WTC11 (cell line): ENCODE results near the gene RBM19. TPM values are rescaled to one million over a fixed set of nuclear protein-coding genes. Genes with fewer than 3 reads are reported as not detected.

Experiments used
- ATAC-seq: fragments of 200-7000 bp; cut with Tn5 transposase; 2 replicates; pipeline ENCODE4 v1.10.0; 2021; ENCODE audit warnings: mild to moderate bottlenecking, moderate library complexity
- CTCF ChIA-PET: fragments of 300-600 bp; sonication (Branson Sonifier 250); formaldehyde crosslinking; loops from one replicate; lab custom pipeline; 2021; ENCODE audit warnings: antibody characterized with exemption; lab: Charles Lee
- POLR2A ChIA-PET: fragments of 350-600 bp; sonication (Branson Sonifier 250); formaldehyde crosslinking; loops from one replicate; lab custom pipeline; 2021; ENCODE audit warnings: antibody characterized with exemption; lab: Charles Lee
- DNase-seq: peaks from one replicate; pipeline ENCODE4 v3.0.0; 2021; ENCODE audit warnings: low spot score
- H3K27ac Mint-ChIP-seq: 2 replicates; pipeline ENCODE4 v1.8.0; 2021; ENCODE audit warnings: mixed read lengths
- H3K27me3 Mint-ChIP-seq: 2 replicates; pipeline ENCODE4 v1.8.0; 2021; ENCODE audit warnings: low read depth, mild to moderate bottlenecking, moderate library complexity, mixed read lengths
- H3K36me3 Mint-ChIP-seq: 2 replicates; pipeline ENCODE4 v1.8.0; 2021; ENCODE audit warnings: mixed read lengths
- H3K4me1 Mint-ChIP-seq: 2 replicates; pipeline ENCODE4 v1.8.0; 2022; ENCODE audit warnings: mixed read lengths
- H3K4me3 Mint-ChIP-seq: 2 replicates; pipeline ENCODE4 v1.8.0; 2021; ENCODE audit warnings: mild to moderate bottlenecking, moderate library complexity, mixed read lengths
- H3K9me3 Mint-ChIP-seq: 2 replicates; pipeline ENCODE4 v1.8.0; 2021; ENCODE audit warnings: mixed read lengths
- CDX4 ChIP-seq: fragments of 250-450 bp; sonication (Bioruptor Pico); IDR thresholded peaks from 2 replicates; pipeline ENCODE4 v1.9.0; 2021; ENCODE audit warnings: moderate library complexity, mild to moderate bottlenecking, inconsistent platforms, borderline replicate concordance
- CTCF ChIP-seq: fragments of 200-600 bp; IDR thresholded peaks from 2 replicates; pipeline ENCODE4 v1.8.0; 2022; ENCODE audit warnings: antibody characterized with exemption
- HMGA2 ChIP-seq: fragments of 250-450 bp; sonication (Bioruptor Pico); IDR thresholded peaks from 2 replicates; pipeline ENCODE4 v1.4.0; 2021; ENCODE audit warnings: mild to moderate bottlenecking, moderate library complexity
- MAX ChIP-seq: sonication (generic); formaldehyde crosslinking; IDR thresholded peaks from 2 replicates; pipeline ENCODE4 v1.8.0; 2022; ENCODE audit warnings: mild to moderate bottlenecking, missing genetic modification reagents
- NR1H2 ChIP-seq: sonication (generic); formaldehyde crosslinking; IDR thresholded peaks from 2 replicates; pipeline ENCODE4 v1.9.0; 2021; ENCODE audit warnings: mild to moderate bottlenecking, moderate library complexity, missing genetic modification reagents
- NR3C1 ChIP-seq: sonication (generic); formaldehyde crosslinking; conservative IDR thresholded peaks from 2 replicates; pipeline ENCODE4 v1.8.1; 2023; ENCODE audit warnings: low read depth, mild to moderate bottlenecking, missing genetic modification reagents
- PRDM15 ChIP-seq: sonication (generic); formaldehyde crosslinking; IDR thresholded peaks from 2 replicates; pipeline ENCODE4 v1.8.0; 2022; ENCODE audit warnings: missing genetic modification reagents
- RELA ChIP-seq: sonication (generic); formaldehyde crosslinking; IDR thresholded peaks from 2 replicates; pipeline ENCODE4 v1.8.1; 2022; ENCODE audit warnings: missing genetic modification reagents, mild to moderate bottlenecking, borderline replicate concordance
- ZNF281 ChIP-seq: sonication (generic); formaldehyde crosslinking; IDR thresholded peaks from 2 replicates; pipeline ENCODE4 v1.8.0; 2023; ENCODE audit warnings: mild to moderate bottlenecking, missing genetic modification reagents
- ZNF423 ChIP-seq: fragments of 250-450 bp; sonication (Bioruptor Pico); IDR thresholded peaks from 2 replicates; pipeline ENCODE4 v2.1.2; 2022; ENCODE audit warnings: mild to moderate bottlenecking, moderate library complexity
- ZNF512 ChIP-seq: sonication (generic); formaldehyde crosslinking; IDR thresholded peaks from 2 replicates; pipeline ENCODE4 v1.8.1; 2022; ENCODE audit warnings: missing genetic modification reagents, borderline replicate concordance
- total RNA-seq: library from RNA; stranded (reverse); gene quantifications from 3 replicates; pipeline ENCODE4 v1.2.3, GENCODE V29; 2021

The RBM19 gene
- total RNA-seq, 1 experiment from 2014 or later, result 60.1 TPM

GRCh38 chr12:113984464-113984863, 18.3 kb upstream of the RBM19 start (continued):
- TF ChIP-seq RELA (CRISPR knock-in tag) (no peak), CDX4 (CRISPR knock-in tag) (no peak), NR3C1 (no peak), PRDM15 (CRISPR knock-in tag) (no peak), HMGA2 (CRISPR knock-in tag) (no peak)

GRCh38 chr12:113983777-113984448, 17.8 kb upstream of the RBM19 start:
- DNase-seq (no peak), ATAC-seq (no peak)
- Mint-ChIP-seq H3K36me3 (no peaks in the 10 kb centered on the region), H3K9me3 (no peaks in the 10 kb centered on the region), H3K27me3 (peaks cover 14% of the 10 kb centered on the region), H3K4me1 (no peaks in the 10 kb centered on the region; the same call in 1 of the 2 replicates), H3K27ac (no peak overlapping the region), H3K4me3 (no peak overlapping the region)
- no peak for TF ChIP-seq MAX (CRISPR knock-in tag)
- TF ChIP-seq ZNF281, result no peak
- no peak for TF ChIP-seq ZNF512 (CRISPR knock-in tag)
- no peak for TF ChIP-seq CTCF
- TF ChIP-seq NR1H2 (CRISPR knock-in tag), result no peak
- POLR2A ChIA-PET, result no interaction called here
- CTCF ChIA-PET, result interaction anchor here (1.3 to 2.6 kb wide), 4 partner anchors 12 to 525 kb away, joined by 3 to 9 read pairs (median 8); partner anchors contain the start of gene RBM19

GRCh38 chr12:113983265-113983664, 17.1 kb upstream of the RBM19 start:
- ChIA-PET CTCF (interaction anchor here (0.8 to 1.8 kb wide), 4 partner anchors 13 to 525 kb away, joined by 3 to 8 read pairs (median 6); partner anchors contain the start of gene RBM19), POLR2A (no interaction called here)
- ATAC-seq (no peak), DNase-seq (no peak)
- H3K4me1 Mint-ChIP-seq, result no peaks in the 10 kb centered on the region; the same call in 1 of the 2 replicates
- H3K27me3 Mint-ChIP-seq, result peaks cover 16% of the 10 kb centered on the region
- no peaks in the 10 kb centered on the region for H3K9me3 Mint-ChIP-seq
- no peak for TF ChIP-seq ZNF423 (CRISPR knock-in tag)
- no peak overlapping the region for H3K27ac Mint-ChIP-seq
- no peaks in the 10 kb centered on the region for H3K36me3 Mint-ChIP-seq
- H3K4me3 Mint-ChIP-seq, result no peak overlapping the region
